GM23338 (cell line): ENCODE measurements around the gene BCL2L15. TPM values are rescaled to one million over a fixed set of nuclear protein-coding genes. Genes with fewer than 3 reads are reported as not detected.

Source experiments
- ATAC-seq: fragments of 200-7000 bp; cut with Tn5 transposase; 3 replicates; pipeline ENCODE4 v1.9.1; 2020
- DNase-seq: peaks from one replicate; pipeline ENCODE4 v3.0.0-alpha.2; 2015; ENCODE audit warnings: low spot score
- H2AFZ ChIP-seq: fragments of 200-600 bp; sonication (generic); 2 replicates; pipeline ENCODE4 v1.8.0; 2016; ENCODE audit warnings: antibody characterized with exemption, mild to moderate bottlenecking, moderate library complexity
- H3F3A ChIP-seq: fragments of 200-600 bp; sonication (generic); replicated peaks from 2 replicates; pipeline ENCODE4 v1.8.0; 2017; ENCODE audit warnings: antibody characterized with exemption, mixed run types, low read depth
- H3K27ac ChIP-seq: fragments of 200-600 bp; sonication (generic); 2 replicates; pipeline ENCODE4 v1.6.1; 2016; ENCODE audit warnings: low read depth
- H3K27me3 ChIP-seq: fragments of 200-600 bp; sonication (generic); 2 replicates; pipeline ENCODE4 v1.8.0; 2016; ENCODE audit warnings: mild to moderate bottlenecking, mixed run types, moderate library complexity; ENCODE audit not compliant: insufficient read depth
- H3K36me3 ChIP-seq: fragments of 200-600 bp; sonication (generic); 2 replicates; pipeline ENCODE4 v1.8.0; 2016; ENCODE audit warnings: mild to moderate bottlenecking; ENCODE audit not compliant: insufficient read depth
- H3K4me1 ChIP-seq: fragments of 200-600 bp; sonication (generic); 2 replicates; pipeline ENCODE4 v1.8.0; 2016; ENCODE audit warnings: mild to moderate bottlenecking, moderate library complexity; ENCODE audit not compliant: insufficient read depth
- H3K4me2 ChIP-seq: fragments of 200-600 bp; sonication (generic); 2 replicates; pipeline ENCODE4 v1.7.1; 2017; ENCODE audit warnings: mixed run types
- H3K4me3 ChIP-seq: fragments of 200-600 bp; sonication (generic); 2 replicates; pipeline ENCODE4 v1.6.1; 2016; ENCODE audit warnings: mixed run types
- H3K79me2 ChIP-seq: fragments of 200-600 bp; sonication (generic); replicated peaks from 2 replicates; pipeline ENCODE4 v1.8.0; 2017; ENCODE audit warnings: mild to moderate bottlenecking; ENCODE audit not compliant: insufficient read depth
- H3K9me2 ChIP-seq: fragments of 200-600 bp; sonication (generic); 2 replicates; pipeline ENCODE4 v1.8.0; 2017; ENCODE audit not compliant: insufficient read depth
- H4K20me1 ChIP-seq: fragments of 200-600 bp; sonication (generic); replicated peaks from 2 replicates; pipeline ENCODE4 v1.8.0; 2017; ENCODE audit warnings: mild to moderate bottlenecking; ENCODE audit not compliant: insufficient read depth
- H3K27ac Mint-ChIP-seq: 2 replicates; pipeline ENCODE4 v1.8.0; 2020; ENCODE audit warnings: inconsistent platforms, mild to moderate bottlenecking, moderate library complexity, mixed read lengths
- H3K27me3 Mint-ChIP-seq: 3 replicates; pipeline ENCODE4 v1.8.0; 2022; ENCODE audit warnings: low read depth, mild to moderate bottlenecking, moderate library complexity, mixed read lengths, inconsistent platforms; ENCODE audit not compliant: insufficient read depth, poor library complexity
- H3K36me3 Mint-ChIP-seq: 3 replicates; pipeline ENCODE4 v1.8.0; 2021; ENCODE audit warnings: low read depth, mild to moderate bottlenecking, inconsistent platforms, moderate library complexity, mixed read lengths
- H3K4me1 Mint-ChIP-seq: 3 replicates; pipeline ENCODE4 v1.8.0; 2020; ENCODE audit warnings: mild to moderate bottlenecking, inconsistent platforms, mixed read lengths
- H3K4me3 Mint-ChIP-seq: 3 replicates; pipeline ENCODE4 v1.8.0; 2021; ENCODE audit warnings: moderate library complexity, mild to moderate bottlenecking, inconsistent platforms, mixed read lengths
- H3K9me3 Mint-ChIP-seq: 3 replicates; pipeline ENCODE4 v1.8.0; 2020; ENCODE audit warnings: moderate library complexity, mild to moderate bottlenecking, inconsistent platforms, mixed read lengths
- EZH2 ChIP-seq: fragments of 200-600 bp; sonication (generic); IDR thresholded peaks from one replicate; pipeline ENCODE4 v1.8.0; 2017; ENCODE audit warnings: antibody characterized with exemption, mild to moderate bottlenecking, low read depth; ENCODE audit not compliant: unreplicated experiment
- EZH2phosphoT487 ChIP-seq: fragments of 200-600 bp; sonication (generic); IDR thresholded peaks from one replicate; pipeline ENCODE4 v1.8.1; 2018; ENCODE audit warnings: antibody characterized with exemption; ENCODE audit not compliant: unreplicated experiment
- JUNB ChIP-seq: IDR thresholded peaks from one replicate; pipeline ENCODE4 v1.6.1; 2016; ENCODE audit warnings: antibody characterized with exemption; ENCODE audit not compliant: unreplicated experiment
- NANOG ChIP-seq: IDR thresholded peaks from 2 replicates; pipeline ENCODE4 v1.6.1; 2016; ENCODE audit warnings: antibody characterized with exemption, borderline replicate concordance
- POLR2AphosphoS5 ChIP-seq: IDR thresholded peaks from 2 replicates; pipeline ENCODE4 v1.6.1; 2016; ENCODE audit warnings: antibody characterized with exemption, low read depth
- polyA plus RNA-seq: library from polyadenylated mRNA; unstranded; fragments of >200 nt; fragmentation: Nextera tagmentation; extraction: Ambion mirVana; gene quantifications from 2 replicates; pipeline ENCODE4 v1.2.1, GENCODE V29; 2016
- total RNA-seq: library from RNA; depleted of rRNA; stranded (reverse); fragments of >200 nt; shearing (Covaris generic); gene quantifications from 2 replicates; pipeline ENCODE4 v1.2.3, GENCODE V29; 2014
- TF ChIP-seq, protein P1 (sequence below): fragments of 250-450 bp; sonication (Bioruptor Pico); IDR thresholded peaks from 2 replicates; pipeline ENCODE4 v1.5.0; 2020; ENCODE audit warnings: mild to moderate bottlenecking, moderate library complexity
- TF ChIP-seq, protein P2 (sequence below), 2 experiments: fragments of 200-600 bp in 1 of 2; sonication (generic) in 1 of 2; conservative IDR thresholded peaks; 2 replicates each; pipeline versions ENCODE4 v1.5.1 to v1.6.1; 2016 to 2017; ENCODE audit warnings: antibody characterized with exemption in 2 of 2, low read depth in 2 of 2, mild to moderate bottlenecking in 2 of 2, moderate library complexity in 1 of 2

BCL2L15 gene
- total and polyA plus RNA-seq, 2 experiments from 2014 or later: not detected

DNA sequence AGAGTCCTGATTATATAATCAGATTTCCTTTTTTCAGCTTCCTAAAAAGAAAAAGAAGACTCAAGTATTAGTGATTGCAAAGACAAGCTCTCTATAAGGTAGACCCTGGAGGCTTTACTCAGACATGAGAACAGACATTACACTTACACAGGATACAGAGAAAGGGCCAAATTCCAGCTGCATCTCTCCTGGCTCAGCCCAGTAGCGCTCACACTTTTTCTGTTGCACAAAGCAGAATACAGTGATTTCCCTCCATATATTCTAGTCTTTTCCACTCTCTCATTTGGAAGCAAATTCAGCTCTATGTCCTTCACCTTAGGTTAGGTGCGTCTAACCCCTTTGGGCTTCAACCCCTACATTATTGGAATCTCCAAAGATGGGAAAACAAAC is 31.0 kb downstream of the BCL2L15 start (continued):
- TF ChIP-seq, protein P1, sequence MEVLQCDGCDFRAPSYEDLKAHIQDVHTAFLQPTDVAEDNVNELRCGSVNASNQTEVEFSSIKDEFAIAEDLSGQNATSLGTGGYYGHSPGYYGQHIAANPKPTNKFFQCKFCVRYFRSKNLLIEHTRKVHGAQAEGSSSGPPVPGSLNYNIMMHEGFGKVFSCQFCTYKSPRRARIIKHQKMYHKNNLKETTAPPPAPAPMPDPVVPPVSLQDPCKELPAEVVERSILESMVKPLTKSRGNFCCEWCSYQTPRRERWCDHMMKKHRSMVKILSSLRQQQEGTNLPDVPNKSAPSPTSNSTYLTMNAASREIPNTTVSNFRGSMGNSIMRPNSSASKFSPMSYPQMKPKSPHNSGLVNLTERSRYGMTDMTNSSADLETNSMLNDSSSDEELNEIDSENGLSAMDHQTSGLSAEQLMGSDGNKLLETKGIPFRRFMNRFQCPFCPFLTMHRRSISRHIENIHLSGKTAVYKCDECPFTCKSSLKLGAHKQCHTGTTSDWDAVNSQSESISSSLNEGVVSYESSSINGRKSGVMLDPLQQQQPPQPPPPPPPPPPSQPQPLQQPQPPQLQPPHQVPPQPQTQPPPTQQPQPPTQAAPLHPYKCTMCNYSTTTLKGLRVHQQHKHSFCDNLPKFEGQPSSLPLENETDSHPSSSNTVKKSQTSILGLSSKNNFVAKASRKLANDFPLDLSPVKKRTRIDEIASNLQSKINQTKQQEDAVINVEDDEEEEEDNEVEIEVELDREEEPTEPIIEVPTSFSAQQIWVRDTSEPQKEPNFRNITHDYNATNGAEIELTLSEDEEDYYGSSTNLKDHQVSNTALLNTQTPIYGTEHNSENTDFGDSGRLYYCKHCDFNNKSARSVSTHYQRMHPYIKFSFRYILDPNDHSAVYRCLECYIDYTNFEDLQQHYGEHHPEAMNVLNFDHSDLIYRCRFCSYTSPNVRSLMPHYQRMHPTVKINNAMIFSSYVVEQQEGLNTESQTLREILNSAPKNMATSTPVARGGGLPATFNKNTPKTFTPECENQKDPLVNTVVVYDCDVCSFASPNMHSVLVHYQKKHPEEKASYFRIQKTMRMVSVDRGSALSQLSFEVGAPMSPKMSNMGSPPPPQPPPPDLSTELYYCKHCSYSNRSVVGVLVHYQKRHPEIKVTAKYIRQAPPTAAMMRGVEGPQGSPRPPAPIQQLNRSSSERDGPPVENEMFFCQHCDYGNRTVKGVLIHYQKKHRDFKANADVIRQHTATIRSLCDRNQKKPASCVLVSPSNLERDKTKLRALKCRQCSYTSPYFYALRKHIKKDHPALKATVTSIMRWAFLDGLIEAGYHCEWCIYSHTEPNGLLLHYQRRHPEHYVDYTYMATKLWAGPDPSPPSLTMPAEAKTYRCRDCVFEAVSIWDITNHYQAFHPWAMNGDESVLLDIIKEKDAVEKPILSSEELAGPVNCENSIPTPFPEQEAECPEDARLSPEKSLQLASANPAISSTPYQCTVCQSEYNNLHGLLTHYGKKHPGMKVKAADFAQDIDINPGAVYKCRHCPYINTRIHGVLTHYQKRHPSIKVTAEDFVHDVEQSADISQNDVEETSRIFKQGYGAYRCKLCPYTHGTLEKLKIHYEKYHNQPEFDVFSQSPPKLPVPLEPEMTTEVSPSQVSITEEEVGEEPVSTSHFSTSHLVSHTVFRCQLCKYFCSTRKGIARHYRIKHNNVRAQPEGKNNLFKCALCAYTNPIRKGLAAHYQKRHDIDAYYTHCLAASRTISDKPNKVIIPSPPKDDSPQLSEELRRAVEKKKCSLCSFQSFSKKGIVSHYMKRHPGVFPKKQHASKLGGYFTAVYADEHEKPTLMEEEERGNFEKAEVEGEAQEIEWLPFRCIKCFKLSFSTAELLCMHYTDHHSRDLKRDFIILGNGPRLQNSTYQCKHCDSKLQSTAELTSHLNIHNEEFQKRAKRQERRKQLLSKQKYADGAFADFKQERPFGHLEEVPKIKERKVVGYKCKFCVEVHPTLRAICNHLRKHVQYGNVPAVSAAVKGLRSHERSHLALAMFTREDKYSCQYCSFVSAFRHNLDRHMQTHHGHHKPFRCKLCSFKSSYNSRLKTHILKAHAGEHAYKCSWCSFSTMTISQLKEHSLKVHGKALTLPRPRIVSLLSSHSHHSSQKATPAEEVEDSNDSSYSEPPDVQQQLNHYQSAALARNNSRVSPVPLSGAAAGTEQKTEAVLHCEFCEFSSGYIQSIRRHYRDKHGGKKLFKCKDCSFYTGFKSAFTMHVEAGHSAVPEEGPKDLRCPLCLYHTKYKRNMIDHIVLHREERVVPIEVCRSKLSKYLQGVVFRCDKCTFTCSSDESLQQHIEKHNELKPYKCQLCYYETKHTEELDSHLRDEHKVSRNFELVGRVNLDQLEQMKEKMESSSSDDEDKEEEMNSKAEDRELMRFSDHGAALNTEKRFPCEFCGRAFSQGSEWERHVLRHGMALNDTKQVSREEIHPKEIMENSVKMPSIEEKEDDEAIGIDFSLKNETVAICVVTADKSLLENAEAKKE (CRISPR knock-in tag): no peak

DNA sequence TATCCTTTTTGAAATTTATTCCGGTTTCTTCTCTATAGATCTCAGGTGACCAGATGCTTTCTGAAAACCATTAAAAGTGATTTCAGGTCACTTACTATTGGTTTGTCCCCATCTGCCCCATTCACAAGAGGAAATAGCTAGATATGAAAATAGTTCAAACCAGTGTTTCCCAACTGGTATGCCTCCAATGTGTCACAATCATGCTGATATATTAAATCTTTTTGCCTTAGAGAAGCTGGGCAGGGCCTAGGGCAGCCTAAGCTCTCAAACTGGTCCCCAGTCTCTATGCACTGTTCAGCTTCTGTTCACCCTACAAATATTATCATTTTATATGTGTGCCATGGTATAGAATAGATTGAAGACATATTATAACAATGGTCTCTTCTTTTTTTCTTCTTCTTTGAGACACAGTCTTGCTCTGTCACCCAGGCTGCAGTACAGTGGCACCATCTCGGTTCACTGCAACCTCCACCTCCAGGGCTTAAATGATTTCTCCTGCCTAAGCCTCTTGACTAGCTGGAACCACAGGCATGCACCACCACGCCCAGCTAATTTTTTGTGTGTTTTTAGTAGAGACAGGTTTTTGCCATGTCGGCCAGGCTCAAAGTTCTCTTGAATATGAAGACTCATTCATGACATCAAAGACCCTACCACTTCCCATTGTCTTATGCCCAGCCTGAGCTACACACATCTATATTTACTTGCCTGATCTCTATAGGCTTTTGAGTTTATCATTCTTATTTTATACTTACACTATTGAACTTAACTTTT is 31.6 kb downstream of the BCL2L15 start:
- Mint-ChIP-seq H3K36me3 (no peaks in the 10 kb centered on the region), H3K4me1 (no peaks in the 10 kb centered on the region), H3K4me3 (no peak overlapping the region), H3K9me3 (no peaks in the 10 kb centered on the region), H3K27ac (no peak overlapping the region), H3K27me3 (peaks cover under 1% of the 10 kb centered on the region)
- no peaks in the 10 kb centered on the region for H3F3A ChIP-seq
- no peaks in the 10 kb centered on the region for H3K27me3 ChIP-seq
- DNase-seq: no peak
- no peaks in the 10 kb centered on the region for H3K36me3 ChIP-seq
- H3K4me3 ChIP-seq: no peak overlapping the region
- H3K4me2 ChIP-seq: no peak overlapping the region
- no peaks in the 10 kb centered on the region for H3K79me2 ChIP-seq
- no peaks in the 10 kb centered on the region for H4K20me1 ChIP-seq
- ATAC-seq: no peak
- H2AFZ ChIP-seq: no peak overlapping the region
- no peak overlapping the region for H3K27ac ChIP-seq
- H3K4me1 ChIP-seq: no peaks in the 10 kb centered on the region
- no peaks in the 10 kb centered on the region for H3K9me2 ChIP-seq
- TF ChIP-seq NANOG (no peak), JUNB (no peak), POLR2AphosphoS5 (no peak), EZH2 (no peak), EZH2phosphoT487 (no peak)
- TF ChIP-seq, protein P1 (CRISPR knock-in tag): no peak
- TF ChIP-seq, protein P2, sequence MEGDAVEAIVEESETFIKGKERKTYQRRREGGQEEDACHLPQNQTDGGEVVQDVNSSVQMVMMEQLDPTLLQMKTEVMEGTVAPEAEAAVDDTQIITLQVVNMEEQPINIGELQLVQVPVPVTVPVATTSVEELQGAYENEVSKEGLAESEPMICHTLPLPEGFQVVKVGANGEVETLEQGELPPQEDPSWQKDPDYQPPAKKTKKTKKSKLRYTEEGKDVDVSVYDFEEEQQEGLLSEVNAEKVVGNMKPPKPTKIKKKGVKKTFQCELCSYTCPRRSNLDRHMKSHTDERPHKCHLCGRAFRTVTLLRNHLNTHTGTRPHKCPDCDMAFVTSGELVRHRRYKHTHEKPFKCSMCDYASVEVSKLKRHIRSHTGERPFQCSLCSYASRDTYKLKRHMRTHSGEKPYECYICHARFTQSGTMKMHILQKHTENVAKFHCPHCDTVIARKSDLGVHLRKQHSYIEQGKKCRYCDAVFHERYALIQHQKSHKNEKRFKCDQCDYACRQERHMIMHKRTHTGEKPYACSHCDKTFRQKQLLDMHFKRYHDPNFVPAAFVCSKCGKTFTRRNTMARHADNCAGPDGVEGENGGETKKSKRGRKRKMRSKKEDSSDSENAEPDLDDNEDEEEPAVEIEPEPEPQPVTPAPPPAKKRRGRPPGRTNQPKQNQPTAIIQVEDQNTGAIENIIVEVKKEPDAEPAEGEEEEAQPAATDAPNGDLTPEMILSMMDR (conservative IDR thresholded peaks at IDR 0.05; ENCODE audit: low read depth in 2 of 2): no peak
